ENCODE measurements around the gene HGF. TPM values are rescaled to one million over a fixed set of nuclear protein-coding genes. Genes with fewer than 3 reads are reported as not detected.

The HGF gene
- total RNA-seq, 2 experiments from 2014 or later, result not detected

GRCh38 chr7:81684514-81685269, 85.2 kb downstream of the HGF start:
- ATAC-seq (no peak), DNase-seq (no peak)
- no peaks in the 10 kb centered on the region for H3K4me1 Mint-ChIP-seq (ENCODE audit: low read depth)
- ChIA-PET POLR2A (no interaction called here), CTCF (no interaction called here)
- no peak for TF ChIP-seq CTCF (IDR thresholded peaks at IDR 0.05)
- H3K36me3 Mint-ChIP-seq (ENCODE audit: low read depth), result no peaks in the 10 kb centered on the region
- no peaks in the 10 kb centered on the region for H3K27me3 Mint-ChIP-seq
- no peak overlapping the region for H3K4me3 Mint-ChIP-seq
- H3K9me3 Mint-ChIP-seq, result no peaks in the 10 kb centered on the region
- no peak overlapping the region for H3K27ac Mint-ChIP-seq
- intact Hi-C loops (cut with micrococcal nuclease), result no loop called here

- CTCF ChIA-PET, result no interaction called here
- no peaks in the 10 kb centered on the region for H3K36me3 Mint-ChIP-seq (ENCODE audit: low read depth)
Observed at GRCh38 chr7:81684033-81684432, 85.8 kb downstream of the HGF start.

GRCh38 chr7:81682873-81683272, 87.0 kb downstream of the HGF start:
- H3K27ac Mint-ChIP-seq, result no peak overlapping the region
- no peak overlapping the region for H3K4me3 Mint-ChIP-seq
- ChIA-PET CTCF (no interaction called here), POLR2A (interaction anchor here (0.6 kb wide), 1 partner anchor 1836 kb away, joined by 4 read pairs; no protein-coding TSS in a partner anchor)
- DNase-seq (no peak), ATAC-seq (no peak)
- no peaks in the 10 kb centered on the region for H3K4me1 Mint-ChIP-seq (ENCODE audit: low read depth)
- intact Hi-C loops (cut with micrococcal nuclease), result no loop called here
- no peak for TF ChIP-seq CTCF (IDR thresholded peaks at IDR 0.05)
- H3K27me3 Mint-ChIP-seq, result no peaks in the 10 kb centered on the region
- H3K9me3 Mint-ChIP-seq, result no peaks in the 10 kb centered on the region
- H3K36me3 Mint-ChIP-seq (ENCODE audit: low read depth), result no peaks in the 10 kb centered on the region

More at GRCh38 chr7:81684033-81684432, 85.8 kb downstream of the HGF start:
- Mint-ChIP-seq H3K27ac (no peak overlapping the region), H3K4me3 (no peak overlapping the region), H3K9me3 (no peaks in the 10 kb centered on the region), H3K4me1 (ENCODE audit: low read depth) (no peaks in the 10 kb centered on the region), H3K27me3 (no peaks in the 10 kb centered on the region)
- no peak for ATAC-seq
- intact Hi-C loops (cut with micrococcal nuclease), result no loop called here
- no peak for DNase-seq
- no peak for TF ChIP-seq CTCF (IDR thresholded peaks at IDR 0.05)
- POLR2A ChIA-PET, result no interaction called here

GRCh38 chr7:81680120-81680519, 89.7 kb downstream of the HGF start:
- POLR2A ChIA-PET, result no interaction called here

More at GRCh38 chr7:81680120-81680519, 89.7 kb downstream of the HGF start:
- no peak for TF ChIP-seq CTCF (IDR thresholded peaks at IDR 0.05)
- intact Hi-C loops (cut with micrococcal nuclease), result no loop called here
- Mint-ChIP-seq H3K4me3 (no peak overlapping the region), H3K9me3 (no peaks in the 10 kb centered on the region), H3K36me3 (ENCODE audit: low read depth) (no peaks in the 10 kb centered on the region), H3K4me1 (ENCODE audit: low read depth) (no peaks in the 10 kb centered on the region), H3K27me3 (no peaks in the 10 kb centered on the region), H3K27ac (no peak overlapping the region)
- ATAC-seq, result no peak
- no peak for DNase-seq
- CTCF ChIA-PET, result no interaction called here

Measured in activated CD8-positive, alpha-beta T cell treated with anti-CD3 and anti-CD28 coated beads for 36 hours (primary cell).